ENCODE measurements around the gene DNAH10. TPM values are rescaled to one million over a fixed set of nuclear protein-coding genes. Genes with fewer than 3 reads are reported as not detected.

Gene DNAH10
- total RNA-seq, 1 donor from 2014 or later, result not detected

DNA sequence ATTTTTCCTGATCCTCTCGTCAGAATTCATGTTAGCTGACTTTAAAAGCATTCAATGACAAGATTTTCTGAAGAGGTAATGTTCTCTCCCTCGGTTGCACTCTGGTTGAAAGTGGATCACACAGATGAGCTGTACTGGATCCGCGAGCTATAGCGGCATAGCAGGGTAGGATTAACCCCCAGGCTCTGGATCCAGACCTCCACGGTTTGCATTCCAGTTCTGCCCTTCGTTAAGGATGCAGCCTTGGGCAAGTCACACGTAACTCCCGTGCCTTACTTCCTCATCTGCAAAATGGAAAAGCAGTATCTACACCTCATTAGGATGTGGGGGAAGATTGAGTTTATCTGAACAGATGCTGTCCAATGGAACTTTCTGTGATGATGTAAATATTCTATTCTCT, 196.8 kb downstream of the DNAH10 start:
- Histone ChIP-seq H3K9me3 (no peaks in the 10 kb centered on the region), H3K27ac (no peak overlapping the region), H3K4me3 (no peak overlapping the region), H3K36me3 (no peaks in the 10 kb centered on the region), H3K4me1 (no peaks in the 10 kb centered on the region), H3K27me3 (no peaks in the 10 kb centered on the region)
- DNase-seq (ENCODE audit: low spot score in 2 of 2), result no peak
- TF ChIP-seq, protein P1, sequence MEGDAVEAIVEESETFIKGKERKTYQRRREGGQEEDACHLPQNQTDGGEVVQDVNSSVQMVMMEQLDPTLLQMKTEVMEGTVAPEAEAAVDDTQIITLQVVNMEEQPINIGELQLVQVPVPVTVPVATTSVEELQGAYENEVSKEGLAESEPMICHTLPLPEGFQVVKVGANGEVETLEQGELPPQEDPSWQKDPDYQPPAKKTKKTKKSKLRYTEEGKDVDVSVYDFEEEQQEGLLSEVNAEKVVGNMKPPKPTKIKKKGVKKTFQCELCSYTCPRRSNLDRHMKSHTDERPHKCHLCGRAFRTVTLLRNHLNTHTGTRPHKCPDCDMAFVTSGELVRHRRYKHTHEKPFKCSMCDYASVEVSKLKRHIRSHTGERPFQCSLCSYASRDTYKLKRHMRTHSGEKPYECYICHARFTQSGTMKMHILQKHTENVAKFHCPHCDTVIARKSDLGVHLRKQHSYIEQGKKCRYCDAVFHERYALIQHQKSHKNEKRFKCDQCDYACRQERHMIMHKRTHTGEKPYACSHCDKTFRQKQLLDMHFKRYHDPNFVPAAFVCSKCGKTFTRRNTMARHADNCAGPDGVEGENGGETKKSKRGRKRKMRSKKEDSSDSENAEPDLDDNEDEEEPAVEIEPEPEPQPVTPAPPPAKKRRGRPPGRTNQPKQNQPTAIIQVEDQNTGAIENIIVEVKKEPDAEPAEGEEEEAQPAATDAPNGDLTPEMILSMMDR (IDR thresholded peaks at IDR 0.05), result no peak
- intact Hi-C loops (cut with DNase I), result no loop called here

GRCh38 chr12:123960029-123960735, 198.1 kb downstream of the DNAH10 start:
- TF ChIP-seq, protein P1 (IDR thresholded peaks at IDR 0.05), result no peak
- Histone ChIP-seq H3K9me3 (no peaks in the 10 kb centered on the region), H3K4me1 (no peaks in the 10 kb centered on the region), H3K27me3 (no peaks in the 10 kb centered on the region), H3K4me3 (no peak overlapping the region), H3K36me3 (no peaks in the 10 kb centered on the region), H3K27ac (no peak overlapping the region)
- DNase-seq (ENCODE audit: low spot score in 2 of 2), result no peak
- intact Hi-C loops (cut with DNase I), result no loop called here

DNA sequence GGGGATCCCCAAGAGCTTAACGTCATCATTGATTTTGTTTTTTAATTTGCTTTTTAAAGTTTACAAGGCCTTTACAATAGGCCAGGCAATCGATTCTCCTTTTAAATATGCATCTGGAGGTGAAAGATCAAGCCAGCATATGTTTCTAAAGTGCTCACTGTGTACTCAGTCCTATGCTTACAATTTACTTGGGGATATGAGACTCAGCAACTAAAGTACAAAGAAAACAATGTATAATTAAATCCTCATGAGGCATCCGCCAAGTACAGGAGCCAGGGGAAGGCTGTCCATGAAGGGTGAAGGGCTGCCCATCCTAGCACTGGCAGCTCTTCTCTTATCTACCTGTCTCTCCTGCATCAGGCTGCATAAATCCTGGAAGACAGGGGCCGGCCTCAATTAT, 198.8 kb downstream of the DNAH10 start:
- Histone ChIP-seq H3K36me3 (no peaks in the 10 kb centered on the region), H3K27me3 (no peaks in the 10 kb centered on the region), H3K4me3 (no peak overlapping the region), H3K4me1 (no peaks in the 10 kb centered on the region), H3K9me3 (no peaks in the 10 kb centered on the region), H3K27ac (no peak overlapping the region)
- no peak for DNase-seq (ENCODE audit: low spot score in 2 of 2)
- TF ChIP-seq, protein P1 (IDR thresholded peaks at IDR 0.05), result no peak
- intact Hi-C loops (cut with DNase I), result no loop called here

GRCh38 chr12:123961585-123962345, 199.7 kb downstream of the DNAH10 start:
- Histone ChIP-seq H3K4me1 (no peaks in the 10 kb centered on the region), H3K4me3 (no peak overlapping the region), H3K27ac (no peak overlapping the region), H3K27me3 (no peaks in the 10 kb centered on the region), H3K9me3 (no peaks in the 10 kb centered on the region), H3K36me3 (peaks cover 0 to 4% of the 10 kb centered on the region in 2 donors)
- DNase-seq (ENCODE audit: low spot score in 2 of 2), result no peak
- TF ChIP-seq, protein P1 (IDR thresholded peaks at IDR 0.05), result no peak
- intact Hi-C loops (cut with DNase I), result no loop called here

DNA sequence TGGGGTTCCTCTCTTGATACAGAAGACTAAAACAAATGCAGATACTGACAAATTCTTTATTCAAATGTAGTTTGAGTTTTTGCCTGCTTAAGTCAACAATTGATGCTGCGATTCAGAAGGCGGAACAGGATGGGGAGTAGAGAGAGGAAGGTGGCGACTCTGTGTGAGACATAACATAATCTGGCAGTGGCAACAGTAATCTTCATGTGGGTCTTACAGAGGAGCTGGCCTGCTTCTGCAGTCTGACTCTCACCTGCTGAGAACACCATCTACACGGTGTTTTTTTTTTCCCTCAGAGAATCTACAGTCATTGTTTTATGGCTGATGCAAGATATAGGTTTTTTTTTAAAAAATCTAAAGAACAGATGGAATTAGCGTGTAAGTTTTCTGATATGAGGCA, 200.4 kb downstream of the DNAH10 start:
- H3K4me1 ChIP-seq, result no peaks in the 10 kb centered on the region
- TF ChIP-seq, protein P1 (IDR thresholded peaks at IDR 0.05), result no peak
- H3K4me3 ChIP-seq, result no peak overlapping the region
- intact Hi-C loops (cut with DNase I), result no loop called here
- peaks cover 0 to 9% of the 10 kb centered on the region in 2 donors for H3K36me3 ChIP-seq
- no peak overlapping the region for H3K27ac ChIP-seq
- no peak for DNase-seq (ENCODE audit: low spot score in 2 of 2)
- no peaks in the 10 kb centered on the region for H3K27me3 ChIP-seq
- no peaks in the 10 kb centered on the region for H3K9me3 ChIP-seq
